H1 (cell line): ENCODE measurements around the gene EEIG1. TPM values are rescaled to one million over a fixed set of nuclear protein-coding genes. Genes with fewer than 3 reads are reported as not detected.
A peak's percentile ranks its signal among the peaks of the same experiment; 100 is the strongest.

Source experiments
- CTCF ChIA-PET: fragments of 300-600 bp; sonication (Branson Sonifier 250); formaldehyde crosslinking; loops from one replicate; lab custom pipeline; 2021; ENCODE audit not compliant: partially characterized antibody; lab: Charles Lee
- POLR2A ChIA-PET: fragments of 300-600 bp; sonication (Branson Sonifier 250); formaldehyde crosslinking; loops from one replicate; lab custom pipeline; 2021; ENCODE audit warnings: inconsistent platforms; ENCODE audit not compliant: partially characterized antibody; lab: Charles Lee
- DNase-seq, 2 experiments: peaks; one replicate each; pipeline versions ENCODE4 v3.0.0 to v3.0.0-alpha.2; 2010 to 2022; ENCODE audit warnings: low spot score in 2 of 2, low read depth in 1 of 2, mixed read lengths in 1 of 2
- FAIRE-seq: peaks from 2 replicates; lab custom pipeline; 2011; peaks lifted over from hg19 to GRCh38; lab: Jason Lieb, UNC
- H2AFZ ChIP-seq: 2 replicates; pipeline ENCODE4 v1.8.1; 2012; ENCODE audit warnings: low read length, inconsistent platforms
- H2AK5ac ChIP-seq: 2 replicates; pipeline ENCODE4 v1.6.1; 2013; ENCODE audit warnings: low read depth, low read length
- H2BK120ac ChIP-seq: replicated peaks from 2 replicates; pipeline ENCODE3; 2013; ENCODE audit warnings: low read depth, low read length, inconsistent platforms
- H2BK12ac ChIP-seq: 2 replicates; pipeline ENCODE4 v1.6.1; 2013; ENCODE audit warnings: low read depth, low read length
- H2BK15ac ChIP-seq: 2 replicates; pipeline ENCODE4 v1.6.1; 2013; ENCODE audit warnings: low read length
- H2BK20ac ChIP-seq: 2 replicates; pipeline ENCODE4 v1.6.1; 2013; ENCODE audit warnings: low read length
- H2BK5ac ChIP-seq: 2 replicates; pipeline ENCODE4 v1.6.1; 2013; ENCODE audit warnings: low read depth, low read length
- H3K14ac ChIP-seq: 2 replicates; pipeline ENCODE4 v1.6.1; 2013; ENCODE audit warnings: inconsistent platforms; ENCODE audit not compliant: insufficient read length
- H3K18ac ChIP-seq: 2 replicates; pipeline ENCODE4 v1.6.1; 2013; ENCODE audit warnings: low read length; ENCODE audit errors: extremely low read depth
- H3K23ac ChIP-seq: 2 replicates; pipeline ENCODE4 v1.6.1; 2013; ENCODE audit warnings: inconsistent platforms; ENCODE audit not compliant: insufficient read length
- H3K23me2 ChIP-seq: 2 replicates; pipeline ENCODE4 v1.6.1; 2013; ENCODE audit warnings: low read depth, low read length
- H3K27ac ChIP-seq: 2 replicates; pipeline ENCODE4 v1.6.1; 2011; ENCODE audit warnings: low read depth, low read length, inconsistent platforms
- H3K27me3 ChIP-seq, 4 experiments: replicated peaks in 1 of 4; 1 replicate in 1 of 4; 2 replicates in 3 of 4; pipeline versions ENCODE4 v1.6.1 to v1.8.1; 2011 to 2013; ENCODE audit warnings: low read length in 3 of 4, mild to moderate bottlenecking in 3 of 4, inconsistent platforms in 2 of 4, mixed read lengths in 2 of 4, moderate library complexity in 1 of 4; ENCODE audit not compliant: control insufficient read depth in 3 of 4, insufficient read depth in 3 of 4; ENCODE audit errors: extremely low read depth in 1 of 4
- H3K36me3 ChIP-seq, 4 experiments: 2 replicates each; pipeline versions ENCODE4 v1.6.1 to v1.8.1; 2011 to 2013; ENCODE audit warnings: mild to moderate bottlenecking in 4 of 4, low read length in 3 of 4, moderate library complexity in 2 of 4, control low read depth in 1 of 4, inconsistent platforms in 1 of 4; ENCODE audit not compliant: insufficient read depth in 4 of 4, control insufficient read depth in 2 of 4
- H3K4ac ChIP-seq: replicated peaks from 2 replicates; pipeline ENCODE3; 2013; ENCODE audit warnings: low read length, low read depth, mixed read lengths, inconsistent platforms; ENCODE audit not compliant: insufficient read length
- H3K4me1 ChIP-seq, 4 experiments: replicated peaks in 1 of 4; 1 replicate in 1 of 4; 2 replicates in 3 of 4; pipeline versions ENCODE4 v1.6.1 to v1.8.1; 2011 to 2013; ENCODE audit warnings: low read length in 3 of 4, inconsistent platforms in 2 of 4, mixed read lengths in 1 of 4; ENCODE audit not compliant: insufficient read depth in 4 of 4, control insufficient read depth in 3 of 4
- H3K4me2 ChIP-seq, 2 experiments: 2 replicates each; pipeline versions ENCODE4 v1.6.1 to v1.8.1; 2011 to 2013; ENCODE audit warnings: low read depth in 2 of 2, low read length in 2 of 2, control low read depth in 1 of 2, inconsistent platforms in 1 of 2, mild to moderate bottlenecking in 1 of 2; ENCODE audit not compliant: insufficient read depth in 1 of 2
- H3K4me3 ChIP-seq, 4 experiments: fragments of 200-600, 300-600 bp in 1 of 4; sonication (generic), shearing (Covaris generic), sonication (Bioruptor Twin) in 1 of 4; 2 replicates each; pipeline versions ENCODE4 v1.5.1 to v1.8.1; 2011 to 2016; ENCODE audit warnings: low read length in 4 of 4, low read depth in 3 of 4, control low read depth in 2 of 4, inconsistent platforms in 2 of 4, mild to moderate bottlenecking in 2 of 4, mixed read lengths in 1 of 4, moderate library complexity in 1 of 4; ENCODE audit not compliant: insufficient read depth in 2 of 4; ENCODE audit errors: extremely low read depth in 1 of 4
- H3K56ac ChIP-seq: replicated peaks from 2 replicates; pipeline ENCODE3; 2013; ENCODE audit warnings: low read depth, mild to moderate bottlenecking, mixed read lengths, low read length, inconsistent platforms; ENCODE audit not compliant: insufficient read length
- H3K79me1 ChIP-seq: 2 replicates; pipeline ENCODE4 v1.6.1; 2013; ENCODE audit warnings: low read depth, low read length, control low read depth
- H3K79me2 ChIP-seq, 2 experiments: 2 replicates each; pipeline versions ENCODE4 v1.6.1 to v1.8.1; 2012 to 2013; ENCODE audit warnings: low read length in 2 of 2, mild to moderate bottlenecking in 2 of 2, inconsistent platforms in 1 of 2; ENCODE audit not compliant: insufficient read depth in 2 of 2, control insufficient read depth in 1 of 2
- H3K9ac ChIP-seq, 4 experiments: replicated peaks in 1 of 4; 1 replicate in 1 of 4; 2 replicates in 3 of 4; pipeline versions ENCODE4 v1.6.1 to v1.8.1; 2011 to 2013; ENCODE audit warnings: low read depth in 3 of 4, low read length in 3 of 4, control low read depth in 2 of 4, mild to moderate bottlenecking in 2 of 4, moderate library complexity in 2 of 4, inconsistent platforms in 1 of 4; ENCODE audit errors: extremely low read depth in 1 of 4
- H3K9me3 ChIP-seq, 2 experiments: 2 replicates each; pipeline versions ENCODE4 v1.6.1 to v1.8.1; 2012 to 2013; ENCODE audit warnings: mild to moderate bottlenecking in 2 of 2, moderate library complexity in 2 of 2, control low read depth in 1 of 2, inconsistent platforms in 1 of 2, low read depth in 1 of 2, low read length in 1 of 2, mixed read lengths in 1 of 2; ENCODE audit not compliant: insufficient read depth in 2 of 2
- H4K20me1 ChIP-seq, 2 experiments: replicated peaks in 1 of 2; 2 replicates each; pipeline versions ENCODE3 to v1.8.1; 2011 to 2013; ENCODE audit warnings: inconsistent platforms in 2 of 2, low read length in 2 of 2, mild to moderate bottlenecking in 1 of 2; ENCODE audit not compliant: insufficient read depth in 2 of 2, control insufficient read depth in 1 of 2
- H4K5ac ChIP-seq: 2 replicates; pipeline ENCODE4 v1.6.1; 2013; ENCODE audit warnings: low read length, low read depth, mixed read lengths, inconsistent platforms; ENCODE audit not compliant: insufficient read length
- H4K8ac ChIP-seq: 2 replicates; pipeline ENCODE4 v1.8.0; 2013; ENCODE audit warnings: mild to moderate bottlenecking, moderate library complexity, low read length, inconsistent platforms; ENCODE audit not compliant: insufficient read depth; ENCODE audit errors: extremely low read depth
- H4K91ac ChIP-seq: replicated peaks from 2 replicates; pipeline ENCODE3; 2013; ENCODE audit warnings: low read length, mixed read lengths, inconsistent platforms; ENCODE audit not compliant: insufficient read length
- ATF2 ChIP-seq: IDR thresholded peaks from 2 replicates; pipeline ENCODE4 v1.6.1; 2012; ENCODE audit warnings: low read length, inconsistent platforms
- BACH1 ChIP-seq: IDR thresholded peaks from 2 replicates; pipeline ENCODE4 v1.6.1; 2012; ENCODE audit warnings: low read length, improper control_type of control experiment
- EZH2 ChIP-seq: fragments of 200-600 bp; sonication (generic); IDR thresholded peaks from 2 replicates; pipeline ENCODE4 v1.7.1; 2012; ENCODE audit warnings: low read depth, mild to moderate bottlenecking, moderate library complexity, low read length, inconsistent platforms; ENCODE audit not compliant: severe bottlenecking
- KDM4A ChIP-seq: IDR thresholded peaks from one replicate; pipeline ENCODE4 v1.7.1; 2012; ENCODE audit warnings: low read depth, mild to moderate bottlenecking, moderate library complexity, low read length, inconsistent platforms; ENCODE audit not compliant: severe bottlenecking
- PHF8 ChIP-seq: fragments of 200-600 bp; sonication (generic); conservative IDR thresholded peaks from 2 replicates; pipeline ENCODE4 v1.7.1; 2012; ENCODE audit warnings: low read depth, mild to moderate bottlenecking, inconsistent platforms, low read length, moderate library complexity
- RBBP5 ChIP-seq: IDR thresholded peaks from 2 replicates; pipeline ENCODE4 v1.7.1; 2012; ENCODE audit warnings: low read depth, mild to moderate bottlenecking, inconsistent platforms, low read length, moderate library complexity, borderline replicate concordance
- SP2 ChIP-seq: IDR thresholded peaks from 2 replicates; pipeline ENCODE4 v1.6.1; 2012; ENCODE audit warnings: mild to moderate bottlenecking, low read length, inconsistent platforms
- TBP ChIP-seq: IDR thresholded peaks from 2 replicates; pipeline ENCODE4 v1.6.1; 2011; ENCODE audit warnings: low read depth, low read length, improper control_type of control experiment
- USF2 ChIP-seq: IDR thresholded peaks from 2 replicates; pipeline ENCODE4 v1.6.1; 2011; ENCODE audit warnings: low read length, improper control_type of control experiment
- YY1 ChIP-seq: IDR thresholded peaks from 2 replicates; pipeline ENCODE4 v1.6.1; 2011; ENCODE audit warnings: low read depth, mild to moderate bottlenecking, low read length
- WGBS, 2 experiments: shearing (Covaris generic) in 1 of 2; methylation state at CpG; one replicate each; pipeline versions ENCODE4 v1.1.6 to v1.1.7; 2013 to 2015; ENCODE audit warnings: low lambda C conversion rate in 2 of 2, mixed read lengths in 2 of 2, inconsistent platforms in 1 of 2, low coverage in 1 of 2, missing lambda C conversion rate in 1 of 2; ENCODE audit not compliant: insufficient replicate concordance in 2 of 2, insufficient coverage in 1 of 2, insufficient read length in 1 of 2; ENCODE audit errors: extremely low coverage in 1 of 2, missing lambda C conversion rate in 1 of 2; 5-methylcytosine and 5-hydroxymethylcytosine counted together
- polyA plus RNA-seq, 7 experiments: library from polyadenylated mRNA; depleted of rRNA in 3 of 7; stranded (reverse) in 5 of 7; unstranded in 2 of 7; fragments of >200 nt in 5 of 7; fragments of 200-250 nt in 2 of 7; gene quantifications; 1 replicate in 5 of 7; 2 replicates in 1 of 7; 4 replicates in 1 of 7; pipeline versions ENCODE4 v1.2.1 to v1.2.3, GENCODE V29; 2011 to 2013; ENCODE audit warnings: missing spikeins in 2 of 7, mixed read lengths in 2 of 7
- total RNA-seq: library from RNA; stranded (reverse); fragmentation: NEBNext Ultra II Directional; extraction: Animal tissue kit (Norgen Biotek cat#: 25700); gene quantifications from 2 replicates; pipeline ENCODE4 v1.2.1, GENCODE V29; 2021

EEIG1 gene
- total and polyA plus RNA-seq, 2 of the 8 experiments (the other 6 are each of a cell fraction or from before 2014, with no cell fraction given) = 29.8 to 50.8 TPM

- ChIA-PET CTCF (interaction anchor here (0.6 to 35.5 kb wide), 44 partner anchors 11 to 488 kb away, joined by 3 to 825 read pairs (median 6); partner anchors contain the start of genes EEIG1, NAIF1, PIP5KL1 and ST6GALNAC4), POLR2A (interaction anchor here (0.7 to 1.6 kb wide), 5 partner anchors 9 to 155 kb away, joined by 3 read pairs; partner anchors contain the start of gene PIP5KL1)
- Histone ChIP-seq H4K91ac (no peak overlapping the region), H3K36me3 (peaks cover 7 to 16% (median 13%) of the 10 kb centered on the region in 4 experiments), H3K56ac (no peak overlapping the region), H2BK120ac (no peak overlapping the region), H2BK20ac (no peak overlapping the region), H3K79me2 (no peaks in the 10 kb centered on the region), H3K23me2 (no peaks in the 10 kb centered on the region), H3K4ac (no peak overlapping the region), H3K4me1 (peaks cover 0 to 16% (median 7%) of the 10 kb centered on the region in 4 experiments; a peak in 6 of 7 replicates), H4K5ac (no peak overlapping the region), H2BK5ac (peak overlapping the region; percentile 86), H3K27ac (no peak overlapping the region), H3K23ac (no peak overlapping the region), H3K9me3 (no peaks in the 10 kb centered on the region), H4K20me1 (peaks cover 8 to 20% of the 10 kb centered on the region in 2 experiments), H2BK15ac (no peak overlapping the region), H4K8ac (no peak overlapping the region), H3K79me1 (no peaks in the 10 kb centered on the region; the same call in 1 of the 2 replicates), H2BK12ac (no peak overlapping the region), H3K9ac (no peak overlapping the region), H3K4me3 (no peak overlapping the region), H3K14ac (no peak overlapping the region), H3K18ac (peak overlapping the region; percentile 72; the same call in 1 of the 2 replicates), H2AK5ac (no peak overlapping the region), H2AFZ (no peak overlapping the region), H3K27me3 (no peaks in the 10 kb centered on the region), H3K4me2 (no peak overlapping the region)
- FAIRE-seq (no peak), DNase-seq (peak; percentile 79 to 93)
- 34% methylated on average over 13 of the region's 13 CpGs; no CpG with 5 or more reads in 1 of the 2 experiments for WGBS, 2 experiments
- no peak for TF ChIP-seq KDM4A
- no peak for TF ChIP-seq EZH2
- peak; percentile 25; the same call in 1 of the 2 replicates for TF ChIP-seq BACH1
- TF ChIP-seq YY1 = peak; percentile 54; the same call in 1 of the 2 replicates
- no peak for TF ChIP-seq RBBP5
- no peak for TF ChIP-seq SP2
- no peak for TF ChIP-seq ATF2
- TF ChIP-seq TBP = 0 out of 2 replicates have a peak, but pooled peaks have one; percentile 22
- TF ChIP-seq USF2 = no peak; the same call in 1 of the 2 replicates
- no peak for TF ChIP-seq PHF8
These were observed 37.1 kb downstream of the EEIG1 start for GRCh38 chr9:127943731-127944144.
